ENCODE data around the gene BCL11A.

The BCL11A gene

DNA sequence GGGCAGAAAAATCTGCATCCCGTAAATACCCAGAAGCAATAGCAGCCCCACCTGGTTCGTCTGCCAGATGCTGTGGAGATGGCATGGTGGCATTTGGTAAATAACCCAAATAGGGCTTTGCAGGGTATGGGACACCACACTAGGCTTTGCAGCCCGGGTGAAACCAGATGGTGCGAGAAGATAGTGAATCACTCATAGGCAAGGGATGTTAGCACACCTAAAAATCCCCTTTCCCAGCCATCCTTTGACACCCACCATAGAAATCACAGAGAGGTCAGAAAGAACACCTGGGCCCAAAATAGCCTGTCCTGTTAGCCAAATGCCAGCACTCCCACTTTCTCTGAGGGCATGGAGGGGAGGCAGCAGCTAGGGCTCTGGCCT is 47.6 kb downstream of the BCL11A start:
- no peak for DNase-seq (ENCODE audit: low spot score)

DNA sequence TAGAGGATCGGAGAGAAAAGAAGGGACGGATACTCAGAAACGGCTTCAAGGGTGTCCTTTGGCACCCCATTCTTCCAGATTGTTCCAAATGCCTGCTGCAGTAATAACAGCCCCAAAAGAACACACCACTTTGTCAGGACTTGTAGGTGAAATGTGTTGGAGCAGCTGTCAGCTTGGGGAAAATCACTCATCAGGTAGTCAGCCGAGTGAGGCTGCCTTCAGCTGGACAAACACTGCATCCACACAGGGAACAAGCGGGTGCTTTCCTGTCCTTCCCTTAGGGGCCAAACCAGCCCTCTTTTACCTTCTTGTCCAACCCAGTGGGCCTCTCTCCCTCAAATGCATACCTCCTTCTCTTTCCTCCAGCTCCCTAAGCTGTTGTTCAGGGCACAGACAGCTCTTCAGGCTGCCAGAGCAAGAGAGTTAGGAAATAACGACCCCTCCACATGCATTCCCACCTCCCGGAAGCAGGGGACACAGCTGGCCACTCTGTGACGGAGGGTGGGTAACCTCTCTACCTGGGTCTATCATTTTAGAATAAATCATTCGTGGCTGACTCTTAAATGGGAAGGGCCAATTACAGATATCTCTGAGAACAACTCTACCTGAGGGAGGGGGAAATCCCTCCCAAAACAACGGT is 48.1 kb downstream of the BCL11A start:
- DNase-seq (ENCODE audit: low spot score): no peak

DNA sequence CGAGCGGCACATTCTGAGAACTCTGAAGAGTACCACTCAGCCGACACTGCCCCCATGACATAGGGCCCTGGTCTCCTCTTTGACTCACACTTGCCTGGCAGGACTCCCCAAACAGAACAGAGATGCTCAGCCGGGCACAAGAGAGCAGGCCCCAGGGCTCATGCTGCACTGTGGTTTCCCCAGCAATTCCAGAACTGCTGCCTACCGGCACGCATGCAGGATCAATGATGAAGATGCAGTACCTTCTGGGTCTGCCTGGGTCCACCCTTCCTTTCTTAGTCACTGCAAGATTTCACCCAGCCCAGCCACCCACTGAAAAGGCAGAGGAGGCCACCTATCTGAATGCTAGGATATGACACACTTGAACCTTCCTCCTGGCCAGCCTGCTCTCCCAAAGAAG is 49.4 kb downstream of the BCL11A start:
- no peak for DNase-seq (ENCODE audit: low spot score)

DNA sequence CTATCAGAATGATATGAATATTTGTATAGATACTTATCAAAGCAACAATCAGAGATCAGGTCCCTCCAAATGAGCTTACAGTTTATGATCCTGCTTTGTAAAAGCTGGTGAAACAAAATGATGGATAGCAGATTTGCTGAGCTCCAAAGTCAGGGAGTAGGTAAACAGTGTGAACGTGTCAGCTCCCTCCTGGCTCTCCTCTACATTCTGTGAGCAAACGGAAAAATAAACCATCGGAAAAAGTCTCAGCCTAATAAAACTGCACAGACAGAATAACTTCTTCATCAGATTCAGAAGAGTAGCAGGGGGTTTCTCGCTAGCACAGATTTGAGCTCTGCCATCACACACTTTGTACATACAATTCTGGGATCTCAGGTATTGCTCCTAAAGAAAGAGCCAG is 51.3 kb downstream of the BCL11A start:
- no peak for DNase-seq (ENCODE audit: low spot score)

DNA sequence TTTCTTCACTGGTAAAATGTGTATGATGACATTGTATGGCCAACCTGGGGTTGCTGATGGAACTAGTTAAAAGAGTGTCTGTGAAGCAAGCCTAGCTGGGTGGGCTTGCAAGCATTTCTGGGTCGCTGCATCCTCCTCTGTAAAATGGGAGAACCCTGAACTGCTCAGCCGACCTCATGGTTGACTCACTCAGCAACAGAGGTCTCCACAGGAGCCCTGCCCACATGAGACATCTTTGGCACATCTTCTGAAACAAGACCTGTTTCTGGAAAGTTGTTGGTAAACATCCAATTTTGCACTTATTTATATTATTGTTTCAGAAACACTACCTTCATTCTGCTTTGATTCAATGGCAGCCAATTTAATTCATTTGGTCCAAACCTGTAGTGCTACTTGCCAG is 52.6 kb downstream of the BCL11A start:
- no peak for DNase-seq (ENCODE audit: low spot score)

DNA sequence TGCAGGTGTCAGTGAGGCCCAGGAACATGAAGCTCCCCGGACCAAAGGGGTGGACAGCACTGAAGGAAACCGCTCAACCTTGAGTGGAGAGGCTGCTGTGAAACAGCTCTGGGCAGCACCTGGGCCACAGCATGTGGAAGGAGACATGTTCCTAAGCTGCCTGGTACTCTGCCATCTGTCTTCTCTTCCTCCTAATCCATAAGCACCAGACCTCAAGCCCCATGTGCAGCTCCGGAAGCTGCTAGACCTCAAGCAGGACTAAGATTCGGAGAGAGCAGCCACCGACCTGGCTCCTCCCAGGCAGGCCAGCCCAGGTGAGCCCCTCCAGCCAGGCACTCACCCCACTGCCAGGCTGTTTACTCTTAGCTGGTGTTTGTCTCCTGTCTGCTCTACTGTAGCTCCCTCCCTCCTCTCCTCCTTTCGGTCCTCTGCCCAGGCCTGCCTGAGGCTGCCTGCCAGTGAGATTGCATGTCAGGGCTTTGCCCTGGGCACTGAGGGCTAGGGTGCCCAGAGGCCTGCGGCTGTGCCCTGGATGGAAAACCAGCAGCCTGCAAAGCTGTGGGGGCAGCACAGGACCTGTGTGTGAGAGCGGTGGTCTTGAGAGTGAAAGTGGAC is 53.7 kb downstream of the BCL11A start:
- DNase-seq (ENCODE audit: low spot score): no peak

DNA sequence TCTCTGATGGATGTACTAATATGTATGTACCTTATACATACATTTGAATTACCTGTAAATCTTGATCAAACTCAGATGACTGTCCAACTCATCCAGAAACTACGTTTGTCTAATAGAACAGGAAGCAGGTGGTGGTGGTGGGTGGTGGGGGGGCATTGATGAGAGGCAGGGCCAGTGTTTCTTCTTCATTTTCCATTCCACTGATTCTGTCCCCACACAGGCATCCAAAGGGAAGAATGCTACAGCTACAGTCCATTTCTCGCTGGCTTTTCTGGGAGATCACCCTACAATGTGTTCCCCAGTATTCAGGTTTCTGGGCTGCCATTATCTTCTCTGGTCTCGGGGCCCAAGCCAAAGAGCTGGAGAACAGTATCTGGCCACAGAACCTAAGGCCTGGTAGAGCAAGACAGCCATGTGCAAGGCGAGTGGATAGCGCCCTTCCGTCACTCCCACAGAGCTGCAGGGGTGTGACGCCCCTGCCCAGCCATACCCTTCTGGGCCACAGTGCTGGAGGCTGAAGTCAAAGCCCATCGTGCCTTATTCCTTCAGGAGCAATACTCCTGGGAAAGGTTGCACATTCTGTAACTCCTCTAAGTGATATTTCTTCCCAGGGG is 54.5 kb downstream of the BCL11A start:
- no peak for DNase-seq (ENCODE audit: low spot score)

DNA sequence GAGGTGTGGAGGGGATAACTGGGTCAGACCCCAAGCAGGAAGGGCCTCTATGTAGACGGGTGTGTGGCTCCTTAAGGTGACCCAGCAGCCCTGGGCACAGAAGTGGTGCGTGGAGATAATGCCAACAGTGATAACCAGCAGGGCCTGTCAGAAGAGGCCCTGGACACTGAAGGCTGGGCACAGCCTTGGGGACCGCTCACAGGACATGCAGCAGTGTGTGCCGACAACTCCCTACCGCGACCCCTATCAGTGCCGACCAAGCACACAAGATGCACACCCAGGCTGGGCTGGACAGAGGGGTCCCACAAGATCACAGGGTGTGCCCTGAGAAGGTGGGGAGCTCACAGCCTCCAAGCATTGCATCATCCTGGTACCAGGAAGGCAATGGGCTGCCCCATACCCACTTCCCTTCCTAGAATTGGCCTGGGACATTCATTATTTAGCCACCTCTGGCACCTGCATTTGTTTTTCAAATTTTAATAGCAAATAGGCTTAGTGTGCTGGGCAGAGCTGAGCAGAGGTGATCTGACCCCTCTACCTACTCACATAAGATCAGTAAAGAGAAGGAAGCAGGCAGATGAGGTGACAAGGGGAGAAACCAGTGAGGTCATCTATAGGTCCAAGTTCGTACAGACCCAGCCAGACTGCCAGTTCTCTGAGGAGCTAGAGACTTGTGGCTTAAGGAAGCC is 55.2 kb downstream of the BCL11A start:
- no peak for DNase-seq (ENCODE audit: low spot score)

DNA sequence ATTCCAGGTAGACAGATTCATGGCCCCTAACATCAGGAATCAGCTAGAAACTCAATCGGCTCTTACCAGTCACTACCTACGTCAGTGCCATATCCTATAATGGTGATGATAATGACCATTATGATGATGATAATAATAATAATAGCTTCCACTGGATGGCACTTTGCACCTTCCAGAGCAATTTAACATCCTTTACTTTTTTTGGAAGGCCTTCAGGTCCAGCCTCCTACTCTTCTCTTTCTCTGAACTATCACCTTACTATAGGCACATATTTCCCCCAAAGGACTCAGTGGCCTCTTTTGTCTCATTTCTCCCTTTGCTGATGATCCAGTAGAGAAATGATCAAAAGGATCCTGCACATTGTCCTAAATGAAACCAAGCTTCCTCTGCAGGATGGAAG is 56.0 kb downstream of the BCL11A start:
- no peak for DNase-seq (ENCODE audit: low spot score)

DNA sequence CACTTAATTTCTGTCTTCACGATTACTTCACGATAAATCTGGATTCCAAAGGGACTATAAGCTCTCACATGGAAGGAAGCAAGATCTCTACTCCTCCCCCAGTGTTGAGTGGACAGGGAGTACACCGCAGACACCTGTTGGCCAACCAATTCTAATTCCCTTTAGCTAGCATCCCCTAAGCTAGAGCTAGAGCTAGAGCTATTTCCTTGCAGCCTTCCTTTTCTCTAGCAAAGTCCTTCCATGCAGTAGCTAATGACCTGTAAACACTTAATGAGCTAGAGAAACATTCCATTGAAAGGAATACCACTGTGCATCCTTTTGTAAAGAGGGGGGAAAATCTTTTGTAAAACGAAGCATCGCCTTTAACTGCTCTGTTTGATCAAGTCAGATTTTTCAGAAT is 56.5 kb downstream of the BCL11A start:
- no peak for DNase-seq (ENCODE audit: low spot score)

DNA sequence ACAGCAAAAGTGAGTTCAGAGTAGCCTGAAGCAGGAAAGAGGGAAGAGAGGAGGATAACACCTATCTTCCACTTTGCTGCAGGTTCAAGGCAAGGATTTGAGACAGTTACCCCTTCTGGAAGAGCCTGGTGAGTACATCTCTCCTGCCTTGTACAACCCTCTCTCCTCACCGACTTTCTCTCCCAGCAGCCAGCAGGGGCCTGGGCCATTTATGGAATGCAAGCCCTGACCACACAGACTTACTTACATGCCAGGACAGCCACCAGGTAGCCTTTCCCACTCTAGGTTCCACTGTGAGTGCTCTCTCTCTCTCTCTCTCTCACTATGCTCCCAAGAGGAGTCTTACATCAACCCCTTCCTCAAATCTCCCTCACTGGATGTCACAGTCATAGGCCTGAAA is 57.0 kb downstream of the BCL11A start:
- no peak for DNase-seq (ENCODE audit: low spot score)

DNA sequence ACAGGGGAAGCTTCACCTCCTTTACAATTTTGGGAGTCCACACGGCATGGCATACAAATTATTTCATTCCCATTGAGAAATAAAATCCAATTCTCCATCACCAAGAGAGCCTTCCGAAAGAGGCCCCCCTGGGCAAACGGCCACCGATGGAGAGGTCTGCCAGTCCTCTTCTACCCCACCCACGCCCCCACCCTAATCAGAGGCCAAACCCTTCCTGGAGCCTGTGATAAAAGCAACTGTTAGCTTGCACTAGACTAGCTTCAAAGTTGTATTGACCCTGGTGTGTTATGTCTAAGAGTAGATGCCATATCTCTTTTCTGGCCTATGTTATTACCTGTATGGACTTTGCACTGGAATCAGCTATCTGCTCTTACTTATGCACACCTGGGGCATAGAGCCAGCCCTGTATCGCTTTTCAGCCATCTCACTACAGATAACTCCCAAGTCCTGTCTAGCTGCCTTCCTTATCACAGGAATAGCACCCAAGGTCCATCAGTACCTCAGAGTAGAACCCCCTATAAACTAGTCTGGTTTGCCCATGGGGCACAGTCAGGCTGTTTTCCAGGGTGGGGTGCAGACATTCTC is 58.3 kb downstream of the BCL11A start:
- no peak for DNase-seq (ENCODE audit: low spot score)

DNA sequence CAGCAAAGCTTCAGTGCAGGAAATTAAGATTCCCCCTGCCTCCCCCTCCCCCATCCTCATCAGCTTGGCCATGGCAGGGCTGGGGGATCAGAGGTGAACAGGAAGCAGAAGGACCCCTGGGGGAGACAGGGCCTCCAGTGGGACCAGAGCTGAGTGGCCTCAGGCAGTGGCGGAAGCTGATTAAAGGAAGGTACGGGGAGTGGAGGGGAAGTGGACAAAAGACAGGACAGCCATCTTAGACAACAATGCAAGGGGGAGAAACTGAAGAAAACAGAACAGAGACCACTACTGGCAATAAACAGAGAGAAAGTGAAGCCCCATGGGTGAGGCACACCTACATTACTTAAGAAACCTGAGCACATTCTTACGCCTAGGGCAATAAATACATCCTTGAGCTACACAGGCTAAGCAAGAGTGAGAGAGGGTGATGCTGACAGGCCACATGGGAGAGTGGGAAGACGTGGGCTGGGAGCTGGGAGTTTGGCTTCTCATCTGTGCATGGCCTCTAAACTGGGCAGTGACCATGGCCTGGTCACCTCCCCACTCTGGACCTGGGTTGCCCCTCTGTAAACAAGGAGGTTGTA is 59.6 kb downstream of the BCL11A start:
- DNase-seq (ENCODE audit: low spot score): no peak

DNA sequence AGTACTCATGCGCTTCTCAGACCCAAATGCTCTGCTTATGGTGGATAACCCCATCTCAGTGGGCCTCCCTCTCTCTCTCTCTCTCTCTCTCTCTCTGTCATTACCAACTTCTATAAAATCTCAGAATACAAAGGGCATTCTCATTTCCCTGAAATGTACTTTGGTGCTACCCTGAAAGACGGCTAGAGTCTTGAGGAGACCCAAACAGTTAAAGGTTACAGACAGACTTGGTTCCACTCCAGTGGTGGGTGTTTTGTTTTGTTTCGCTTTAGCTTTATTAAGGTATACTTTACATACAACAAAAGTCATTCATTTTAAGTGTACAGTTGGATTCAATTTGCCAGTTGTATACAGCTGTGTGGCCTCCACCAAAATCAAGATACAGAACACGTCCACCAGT is 60.9 kb downstream of the BCL11A start:
- no peak for DNase-seq (ENCODE audit: low spot score)

DNA sequence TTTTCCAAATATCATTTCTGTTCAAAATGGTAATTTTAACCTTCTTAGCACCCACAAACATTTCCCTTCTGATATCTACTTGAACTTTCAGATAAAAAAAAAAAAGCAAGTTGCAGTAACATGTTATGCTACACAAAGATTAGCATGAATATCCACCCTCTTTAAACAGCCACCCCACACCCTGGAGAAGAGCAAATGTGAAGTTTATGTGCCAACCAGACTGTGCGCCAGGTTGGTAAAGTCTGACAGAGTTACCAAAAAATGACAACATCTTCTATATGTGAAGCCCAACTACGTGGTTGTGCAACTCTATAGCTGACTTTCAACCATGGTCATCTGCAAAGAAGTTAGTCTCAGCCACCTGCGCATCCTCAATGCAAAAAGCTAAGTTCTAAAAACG is 62.6 kb downstream of the BCL11A start:
- DNase-seq (ENCODE audit: low spot score): no peak

DNA sequence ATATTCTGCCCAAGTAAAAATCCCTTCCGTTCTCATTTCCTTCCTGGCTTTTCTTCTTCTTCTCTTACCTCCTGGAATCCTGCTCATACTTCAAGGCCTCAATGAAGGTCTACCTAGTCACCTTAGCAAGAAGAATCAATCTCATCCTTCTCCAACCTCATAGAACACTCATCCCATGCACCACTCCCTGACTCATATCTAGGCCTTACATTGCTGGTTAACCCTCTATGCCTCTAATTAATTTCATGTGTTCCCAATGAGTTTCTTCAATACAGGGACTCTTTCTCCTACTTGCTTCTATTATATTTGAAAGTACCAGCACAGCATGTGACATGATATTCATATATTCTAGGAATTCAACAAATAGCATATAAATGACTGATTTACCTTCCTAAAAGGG is 63.0 kb downstream of the BCL11A start:
- DNase-seq (ENCODE audit: low spot score): no peak

DNA sequence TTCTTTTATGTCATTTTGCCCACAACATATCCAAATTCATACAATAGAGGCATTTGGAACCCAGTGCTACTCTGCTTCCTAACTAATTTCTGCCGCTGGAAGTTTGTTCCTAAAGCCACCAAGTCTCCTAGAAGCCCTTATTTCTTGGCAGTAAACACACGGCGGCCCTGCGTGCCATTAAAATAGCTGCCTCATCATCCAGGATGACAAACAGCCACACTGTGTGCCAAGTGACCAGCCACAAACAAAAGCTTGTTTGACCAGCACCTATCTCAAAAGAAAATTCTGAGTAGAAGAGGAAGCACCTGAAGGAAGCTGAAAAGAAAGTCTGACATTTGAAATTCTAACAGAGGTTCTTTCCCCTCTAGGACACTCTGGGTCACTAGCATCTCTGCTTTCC is 64.2 kb downstream of the BCL11A start:
- DNase-seq (ENCODE audit: low spot score): no peak

DNA sequence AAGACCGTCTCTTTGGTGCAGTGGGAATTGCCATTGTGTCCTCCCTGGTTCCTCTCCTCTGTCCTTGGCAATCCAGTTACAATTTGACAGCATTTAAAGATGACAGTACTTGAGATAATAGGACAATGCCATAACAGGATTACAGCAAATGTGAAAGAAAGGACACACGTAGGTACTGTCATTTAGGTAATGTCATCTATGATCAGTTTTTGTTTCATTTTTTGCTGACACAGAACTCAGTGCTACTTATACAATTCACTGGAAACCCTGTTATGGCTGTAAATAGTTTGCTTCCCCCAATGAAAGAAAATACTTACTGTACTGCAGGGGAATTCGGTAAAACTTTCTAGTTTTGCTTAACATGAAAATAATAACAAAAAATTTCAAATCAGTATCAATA is 65.2 kb downstream of the BCL11A start:
- DNase-seq (ENCODE audit: low spot score): no peak

DNA sequence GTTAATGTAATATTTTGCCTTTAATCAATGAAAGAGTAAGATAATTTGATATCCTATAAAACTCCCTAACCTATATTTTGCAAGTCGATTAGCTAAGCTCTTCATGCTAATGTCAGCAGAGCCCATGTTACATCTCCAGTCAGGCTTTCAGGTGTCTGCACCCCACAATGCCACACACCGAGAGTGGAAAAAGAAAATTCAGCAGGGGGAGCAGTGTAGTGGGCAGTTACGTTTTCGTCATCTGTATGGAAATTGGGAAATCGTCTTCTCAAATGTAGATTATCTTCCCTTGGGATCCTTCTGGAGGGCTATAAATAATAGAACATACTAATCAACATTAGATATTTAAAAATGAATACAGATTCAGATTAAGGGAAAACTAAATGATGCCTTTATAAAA is 66.3 kb downstream of the BCL11A start:
- DNase-seq (ENCODE audit: low spot score): no peak

DNA sequence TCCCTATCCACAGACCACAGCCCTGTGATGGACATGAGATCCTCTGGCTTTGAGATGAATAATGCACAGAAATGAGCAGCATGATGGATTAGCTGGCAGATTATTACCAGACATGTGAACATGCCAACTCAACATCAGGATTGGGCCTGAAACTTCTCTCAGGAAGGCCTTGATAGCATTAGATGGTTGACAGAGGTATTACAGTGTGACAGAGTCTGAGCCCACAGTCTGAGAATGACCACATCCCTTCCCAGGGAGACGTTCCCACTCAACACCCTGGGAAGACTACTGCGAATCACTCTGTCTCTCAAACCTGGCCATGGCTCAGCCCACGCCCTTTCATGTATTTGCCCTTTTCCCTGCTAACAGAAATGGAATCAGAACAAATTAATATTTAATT is 66.9 kb downstream of the BCL11A start:
- peak; percentile 37 for DNase-seq (ENCODE audit: low spot score)

DNA sequence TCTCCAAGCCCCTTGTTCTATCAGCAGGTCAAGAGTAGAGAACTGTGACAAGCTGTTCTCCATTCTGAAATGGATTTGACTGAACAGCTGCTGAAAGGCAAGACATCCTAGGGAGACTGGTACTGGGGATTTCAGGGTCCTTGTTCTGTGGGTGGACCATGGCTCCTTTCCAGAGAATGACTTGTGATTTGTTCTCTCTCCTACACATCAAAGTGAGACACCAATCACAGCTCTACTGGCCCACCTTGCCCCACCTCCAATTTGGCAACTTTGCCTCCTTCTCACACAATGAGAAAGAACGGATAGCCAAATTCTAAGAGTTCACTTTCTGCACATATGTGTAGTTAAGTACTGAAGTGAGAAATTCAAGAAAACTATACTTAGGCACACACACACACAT is 67.4 kb downstream of the BCL11A start:
- DNase-seq (ENCODE audit: low spot score): no peak

DNA sequence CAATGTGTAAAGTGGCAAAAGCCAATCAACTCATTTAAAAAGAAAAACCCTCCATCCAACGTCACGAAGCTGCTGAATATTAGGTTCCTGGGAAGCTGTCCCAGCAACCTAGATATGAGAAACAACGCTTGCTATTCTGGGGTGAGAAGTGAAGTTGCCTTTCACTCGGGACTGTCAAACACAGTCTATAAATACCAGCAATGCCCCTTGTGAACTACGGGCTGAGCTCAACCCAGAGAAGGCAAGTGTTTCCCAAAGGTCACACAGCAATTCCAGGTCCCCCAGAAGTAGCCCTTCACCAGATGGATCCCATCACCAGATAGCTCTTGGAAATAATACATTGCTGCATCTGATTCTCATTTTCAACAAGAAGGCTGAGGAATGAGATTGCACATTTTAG is 67.9 kb downstream of the BCL11A start:
- no peak for DNase-seq (ENCODE audit: low spot score)

DNA sequence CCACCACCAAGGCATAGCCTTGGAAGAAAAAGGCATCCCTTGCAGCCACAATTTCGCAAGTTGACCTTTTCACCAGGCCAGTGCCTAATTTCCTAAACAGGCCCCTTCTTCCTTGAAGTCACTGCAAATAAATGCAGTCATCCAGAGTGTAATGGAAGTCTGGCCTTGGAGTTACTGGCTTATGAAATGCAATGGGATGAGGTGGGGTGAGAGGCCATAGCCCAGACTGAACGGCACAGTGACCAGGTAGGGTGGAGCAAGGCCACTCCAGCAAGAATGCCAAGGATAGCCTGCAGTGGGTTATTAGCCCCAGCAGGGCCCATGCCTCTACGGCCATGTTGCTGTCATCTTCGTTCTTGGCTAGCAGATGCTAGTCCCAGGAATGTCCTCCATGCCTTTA is 68.4 kb downstream of the BCL11A start:
- DNase-seq (ENCODE audit: low spot score): no peak

Data from GM03348 (cell line).